ENCODE data around the gene NCL.
"Not testable (repeated sequence)": the region's sequence is repeated elsewhere in the genome, so short reads cannot be mapped to it uniquely, and the experiment has no call there.

Gene NCL

DNA sequence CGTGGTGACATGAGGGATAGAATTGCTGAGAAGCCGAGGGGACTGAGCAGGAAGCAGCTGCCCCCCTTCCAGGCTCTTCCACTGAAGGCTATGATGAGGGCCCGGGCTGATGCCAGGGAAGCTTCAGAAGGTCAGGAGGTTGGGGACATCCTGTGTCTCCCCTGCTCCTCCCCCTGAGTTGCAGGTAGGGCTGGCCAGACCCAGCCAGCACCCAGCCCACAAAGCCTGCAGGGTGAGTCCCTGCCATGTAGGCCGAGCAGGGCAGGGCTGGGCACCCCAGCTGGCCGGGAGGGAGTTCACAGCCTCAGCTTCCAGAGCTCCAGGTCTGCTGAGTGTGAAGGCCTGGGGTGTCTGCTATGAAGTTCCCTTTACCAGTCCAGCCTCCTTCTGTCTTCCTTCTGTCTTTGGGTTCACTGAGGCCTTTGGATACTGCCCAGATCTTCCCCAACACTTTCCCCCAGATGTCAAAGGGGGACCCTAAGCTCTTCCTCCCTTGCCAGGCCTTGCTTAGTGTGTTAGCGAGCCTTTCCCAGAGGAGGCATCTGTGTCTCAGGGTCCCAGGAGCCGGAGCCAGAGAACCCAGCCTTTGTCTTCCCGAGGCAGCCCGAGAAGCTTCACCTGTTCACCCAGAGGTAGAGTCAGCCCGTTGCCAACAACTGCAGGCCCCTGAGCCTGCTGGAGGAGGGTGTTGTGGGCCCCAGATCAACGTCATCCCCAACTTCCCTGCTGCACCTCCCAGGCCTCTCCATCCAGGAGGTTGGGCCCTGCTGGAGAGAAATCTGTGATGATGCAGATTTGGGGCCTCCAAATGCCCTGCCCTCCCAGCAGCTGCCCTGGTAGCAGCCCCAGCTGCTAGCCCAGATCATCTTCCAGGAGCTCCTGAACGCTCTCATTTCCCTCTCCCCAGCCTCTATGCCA, 3.6 kb upstream of the NCL start:
- no peak for DNase-seq (ENCODE audit: low read depth)

DNA sequence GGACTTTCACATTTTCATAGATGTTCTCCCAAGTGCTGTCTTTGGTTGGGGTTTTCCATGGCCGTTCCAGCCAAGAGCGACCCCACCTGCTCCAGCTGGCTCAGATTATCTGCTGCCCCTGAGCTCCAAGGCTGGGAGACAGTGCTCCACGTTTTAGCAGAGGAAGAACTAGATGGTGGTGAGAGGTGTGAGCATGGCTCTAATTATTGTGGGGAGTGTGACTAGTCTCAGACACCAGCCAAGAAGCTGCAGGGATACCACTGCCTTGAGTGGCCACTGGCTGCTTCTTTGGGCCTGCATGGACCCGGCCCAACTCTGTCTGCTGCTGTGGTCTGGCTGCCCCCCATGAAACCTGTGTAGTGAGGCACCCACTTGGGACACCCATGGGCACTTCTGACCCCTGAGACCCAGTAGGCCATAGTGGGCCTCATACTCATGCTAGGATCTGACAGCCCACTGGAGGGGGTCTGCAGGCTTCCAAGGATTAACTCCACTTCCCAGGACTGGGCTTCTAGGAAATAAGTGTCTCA, 2.8 kb upstream of the NCL start:
- no peak for DNase-seq (ENCODE audit: low read depth)

DNA sequence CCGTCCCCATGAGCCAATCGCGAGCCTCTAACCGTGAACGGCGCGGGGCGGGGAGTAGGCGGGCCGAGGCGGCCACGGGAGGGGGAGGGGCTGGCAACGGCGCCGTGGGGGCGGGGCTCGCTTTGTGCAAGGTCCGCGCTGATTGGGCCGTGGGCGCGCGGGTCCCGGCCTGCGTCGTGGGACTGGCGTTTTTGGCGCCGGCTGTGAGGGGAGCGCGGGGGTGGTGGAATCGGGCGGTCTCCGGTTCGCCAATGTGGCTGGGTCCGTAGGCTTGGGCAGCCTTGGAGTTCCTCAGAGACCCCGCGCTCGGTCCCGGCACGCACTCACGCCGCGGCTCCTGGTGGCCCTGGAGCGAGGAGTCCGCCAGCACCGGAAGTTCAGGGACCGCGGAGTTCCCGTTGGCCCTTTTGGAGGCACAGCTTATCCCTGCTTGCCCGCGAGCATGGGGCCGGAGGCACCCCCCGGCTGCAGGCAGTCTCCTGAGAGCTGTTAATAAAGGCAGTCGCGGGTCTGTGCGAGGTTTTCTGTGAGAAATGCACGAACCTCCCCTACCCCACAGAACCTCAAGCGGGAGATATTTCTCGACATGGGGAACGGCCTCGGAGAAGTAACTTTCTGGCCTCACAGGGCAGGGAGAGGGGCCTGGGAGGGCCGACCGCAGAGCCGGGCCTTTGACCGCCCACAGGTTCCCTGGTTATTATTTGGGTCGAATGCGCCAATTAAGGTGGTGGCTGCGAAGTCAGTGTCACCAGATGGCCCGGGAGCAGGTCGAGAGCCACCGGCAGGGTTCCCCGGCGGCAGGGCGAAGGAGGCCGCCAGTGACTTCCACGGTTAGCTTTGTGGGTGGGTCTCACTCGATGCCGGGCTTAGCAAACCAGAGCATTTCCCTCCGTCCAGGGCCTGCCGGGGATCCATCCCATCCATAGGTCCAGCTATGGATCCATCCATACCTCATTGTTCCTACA, 574 bp upstream of the NCL start:
- DNase-seq (ENCODE audit: low read depth): no peak

DNA sequence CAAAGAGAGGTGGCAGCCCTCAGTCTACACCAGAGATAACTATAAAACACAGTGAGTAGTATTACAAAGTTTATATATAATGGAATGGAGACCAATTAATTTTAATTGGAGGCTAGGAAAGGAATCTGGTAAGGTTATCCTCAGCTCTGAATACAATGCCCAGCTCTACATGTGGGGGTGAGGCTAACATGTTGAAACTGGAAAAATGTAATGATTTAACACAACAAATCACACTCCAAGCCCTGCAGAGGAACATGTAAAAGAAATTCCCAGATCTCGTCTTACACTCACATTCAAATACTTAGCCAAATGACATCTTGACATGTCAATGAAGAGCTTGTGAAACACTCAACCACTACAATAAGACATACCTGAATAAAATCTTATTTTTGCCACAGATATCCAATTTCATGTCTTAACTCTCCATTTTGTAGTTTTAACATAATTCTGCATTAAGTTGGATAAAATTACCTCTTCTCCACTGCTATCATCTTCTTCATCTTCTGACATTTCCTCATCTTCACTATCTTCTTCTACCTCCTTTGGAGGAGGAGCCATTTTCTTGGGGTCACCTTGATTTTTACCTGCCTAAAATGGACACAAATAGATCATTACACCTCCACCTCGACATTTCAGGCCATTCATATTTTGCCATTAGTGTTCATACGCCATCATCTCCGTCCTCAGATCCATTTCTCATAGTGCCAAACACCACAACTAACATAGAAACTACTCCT, 1.4 kb downstream of the NCL start:
- DNase-seq (ENCODE audit: low read depth): no peak

DNA sequence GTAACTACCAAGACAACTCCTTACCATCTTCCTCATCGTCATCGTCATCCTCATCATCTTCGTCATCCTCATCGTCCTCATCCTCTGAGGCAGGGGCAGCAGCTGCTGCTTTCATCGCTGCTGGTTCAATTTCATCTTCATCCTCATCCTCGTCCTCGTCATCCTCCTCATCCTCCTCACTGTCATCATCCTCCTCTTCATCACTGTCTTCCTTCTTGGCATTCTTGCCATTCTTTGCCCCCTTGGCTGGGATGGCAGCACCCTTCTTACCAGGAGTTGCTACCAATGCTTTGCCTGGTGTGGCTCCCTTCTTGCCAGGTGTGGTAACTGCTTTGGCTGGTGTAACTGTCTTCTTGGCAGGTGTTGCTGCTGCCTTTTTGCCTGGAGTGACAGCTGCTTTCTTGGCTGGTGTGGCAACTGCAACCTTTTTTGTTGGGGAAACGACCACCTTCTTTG, 2.7 kb downstream of the NCL start:
- DNase-seq (ENCODE audit: low read depth): no peak

DNA sequence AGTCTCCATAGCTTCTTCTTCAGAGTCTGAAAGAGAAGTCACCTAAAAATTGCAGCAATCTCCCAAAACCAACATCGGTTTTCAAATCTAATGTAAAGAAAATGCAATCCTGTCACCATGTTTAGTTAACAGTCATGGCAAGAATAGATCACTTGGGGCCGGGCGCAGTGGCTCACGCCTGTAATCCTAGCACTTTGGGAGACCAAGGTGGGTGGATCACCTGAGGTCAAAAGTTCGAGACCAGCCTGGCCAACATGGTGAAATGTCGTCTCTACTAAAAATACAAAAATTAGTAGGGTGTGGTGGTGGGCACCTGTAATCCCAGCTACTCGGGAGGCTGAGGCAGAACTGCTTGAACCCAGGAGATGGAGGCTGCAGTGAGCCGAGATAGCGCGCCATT, 3.4 kb downstream of the NCL start:
- not testable (repeated sequence) for DNase-seq (ENCODE audit: low read depth)

DNA sequence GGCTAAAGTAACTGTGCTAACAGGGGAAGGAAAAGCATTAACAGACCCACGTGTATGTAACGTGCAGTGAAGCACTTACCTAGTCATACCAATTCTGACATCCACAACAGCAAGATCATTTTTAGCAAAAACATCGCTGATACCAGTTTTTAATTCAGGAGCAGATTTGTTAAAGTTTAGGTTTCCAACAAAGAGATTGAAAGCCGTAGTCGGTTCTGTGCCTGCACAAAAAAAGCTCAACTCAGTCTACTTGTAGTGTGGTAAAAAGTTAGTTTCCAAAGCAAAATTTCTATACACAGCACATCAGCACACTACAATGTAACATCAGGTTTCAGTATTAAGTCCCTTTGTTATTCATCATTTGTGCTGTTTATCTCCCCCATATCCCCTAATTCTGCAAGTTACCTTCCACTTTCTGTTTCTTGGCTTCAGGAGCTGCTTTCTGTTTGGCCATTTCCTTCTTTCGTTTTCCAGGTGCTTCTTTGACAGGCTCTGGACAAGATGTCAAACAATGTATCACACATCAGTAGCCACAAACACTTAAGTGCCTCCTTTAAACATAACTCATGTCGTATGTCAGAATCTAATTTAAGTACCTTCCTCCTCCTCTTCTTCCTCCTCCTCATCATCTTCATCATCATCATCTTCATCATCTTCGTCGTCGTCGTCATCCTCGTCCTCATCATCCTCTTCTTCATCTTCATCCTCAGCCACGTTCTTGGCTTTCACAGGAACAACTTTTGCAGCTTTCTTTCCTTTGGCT, 4.0 kb downstream of the NCL start:
- DNase-seq (ENCODE audit: low read depth): no peak

DNA sequence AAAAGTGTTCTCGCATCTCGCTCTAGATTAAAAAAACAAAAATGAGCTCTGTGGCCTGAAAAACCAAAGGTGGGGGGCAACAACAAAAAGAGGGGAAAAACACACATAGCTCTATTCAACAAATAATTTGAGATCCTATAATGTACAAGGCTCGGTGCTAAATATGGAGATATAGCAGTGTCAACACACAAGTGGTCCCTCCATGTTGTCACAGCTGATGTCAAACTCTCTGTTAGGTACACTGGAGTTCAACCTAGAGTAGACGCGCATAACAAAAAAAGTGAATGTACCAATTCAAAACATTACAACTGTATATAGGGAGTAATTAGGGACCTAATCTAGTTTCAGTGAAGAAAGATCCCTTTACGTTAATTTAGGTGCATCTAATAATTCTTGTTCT, 5.9 kb downstream of the NCL start:
- no peak for DNase-seq (ENCODE audit: low read depth)

DNA sequence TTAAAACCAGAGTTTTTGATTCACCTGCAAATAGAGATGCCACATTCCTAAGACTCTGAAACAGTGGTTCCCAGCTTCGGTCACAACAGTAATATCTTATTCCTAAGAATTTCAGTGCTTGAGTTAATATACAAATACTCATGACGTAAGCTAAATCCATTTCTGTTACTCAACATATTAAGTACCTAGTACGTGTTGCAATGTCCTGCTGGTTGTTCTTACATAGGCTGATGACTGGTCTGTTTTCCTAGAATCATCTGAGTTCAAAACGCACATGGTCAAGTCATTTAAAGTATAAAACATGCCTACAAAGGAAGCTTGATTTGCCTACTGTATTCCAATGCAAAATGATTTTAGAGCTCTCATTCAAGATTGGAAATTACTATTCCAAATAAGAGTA, 7.2 kb downstream of the NCL start:
- DNase-seq (ENCODE audit: low read depth): peak; percentile 48

DNA sequence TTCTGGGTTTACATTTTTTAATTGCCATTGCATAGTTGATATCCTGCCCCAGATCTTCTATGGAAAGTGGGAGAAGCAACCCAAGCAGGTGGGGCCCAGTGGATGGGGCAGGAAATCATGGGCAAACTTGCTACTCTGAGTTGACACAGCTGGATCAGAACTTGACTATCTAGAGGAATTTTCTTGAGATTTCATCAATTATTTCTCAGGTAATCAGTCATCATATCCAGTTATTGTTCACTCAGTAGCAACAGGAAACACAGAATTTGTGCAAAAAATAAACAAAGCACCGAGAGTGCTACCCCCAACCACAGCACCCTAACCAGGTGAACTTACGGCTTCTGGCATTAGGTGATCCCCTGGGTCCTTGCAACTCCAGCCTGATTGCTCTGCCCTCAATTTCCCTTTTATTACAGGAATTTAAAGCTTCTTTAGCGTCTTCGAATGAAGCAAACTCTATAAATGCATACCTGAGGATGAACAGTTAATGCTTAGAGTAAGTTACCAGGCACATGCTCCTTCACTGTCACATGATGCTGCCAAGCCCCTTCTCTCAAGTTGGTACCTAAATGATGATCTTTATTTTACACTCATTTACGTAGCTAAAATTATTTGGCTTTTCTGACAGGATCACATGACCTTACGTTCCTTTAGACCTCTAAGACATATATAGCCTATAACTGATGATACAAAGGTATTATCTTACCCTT, 7.8 kb downstream of the NCL start:
- no peak for DNase-seq (ENCODE audit: low read depth)

DNA sequence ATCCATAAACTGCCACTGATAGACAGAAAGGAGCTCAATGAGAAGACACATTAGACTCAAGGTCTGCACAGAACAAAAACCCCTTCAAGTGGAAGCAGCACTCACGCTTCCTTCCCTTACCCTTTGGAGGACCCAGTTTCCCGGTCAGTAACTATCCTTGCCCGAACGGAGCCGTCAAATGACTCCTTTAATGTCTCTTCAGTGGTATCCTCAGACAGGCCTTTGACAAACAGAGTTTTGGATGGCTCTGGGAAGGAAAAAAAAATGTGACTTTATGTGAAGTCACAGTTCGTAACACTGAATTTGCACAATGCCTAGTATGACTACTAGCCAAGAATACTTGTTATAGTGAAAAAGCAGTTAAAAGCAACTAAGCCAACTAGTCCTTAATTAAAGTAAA, 8.4 kb downstream of the NCL start:
- DNase-seq (ENCODE audit: low read depth): no peak

DNA sequence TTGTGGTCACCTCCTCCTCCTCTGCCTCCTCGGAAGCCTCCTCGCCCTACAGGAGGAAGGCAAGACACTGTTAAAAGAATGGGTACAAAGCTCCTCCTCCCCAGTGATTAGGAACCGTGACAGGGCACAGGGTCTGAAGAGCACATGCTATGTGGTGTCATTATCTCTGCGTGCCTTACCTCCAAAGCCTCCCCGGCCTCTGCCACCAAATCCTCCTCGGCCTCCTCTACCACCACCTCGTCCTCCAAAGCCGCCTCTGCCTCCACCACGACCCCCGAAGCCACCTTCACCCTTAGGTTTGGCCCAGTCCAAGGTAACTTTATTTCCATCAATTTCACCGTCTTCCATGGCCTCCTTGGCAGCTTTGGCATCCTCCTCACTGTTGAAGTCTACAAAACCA, 9.1 kb downstream of the NCL start:
- no peak for DNase-seq (ENCODE audit: low read depth)

DNA sequence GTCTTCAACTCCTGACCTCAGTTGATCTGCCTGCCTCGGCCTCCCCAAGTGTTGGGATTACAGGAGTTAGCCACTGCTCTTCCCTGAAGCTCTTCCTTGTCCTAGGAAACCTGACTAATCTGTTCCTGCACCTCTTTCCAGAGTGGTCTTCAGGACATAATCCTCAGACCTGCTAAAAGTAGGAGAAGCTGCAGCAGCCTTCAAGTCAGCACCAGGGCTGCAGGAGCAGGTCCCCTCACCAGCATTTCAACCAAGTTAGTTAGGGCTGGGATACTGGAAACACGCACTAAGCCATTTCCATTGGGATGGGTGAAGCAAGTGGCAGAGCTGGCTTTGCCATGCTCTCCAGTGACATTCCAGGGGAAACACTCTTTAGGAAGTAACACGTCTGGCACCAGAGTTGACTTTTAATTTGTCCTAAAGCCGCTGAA, 9.9 kb downstream of the NCL start:
- no peak for DNase-seq (ENCODE audit: low read depth)

DNA sequence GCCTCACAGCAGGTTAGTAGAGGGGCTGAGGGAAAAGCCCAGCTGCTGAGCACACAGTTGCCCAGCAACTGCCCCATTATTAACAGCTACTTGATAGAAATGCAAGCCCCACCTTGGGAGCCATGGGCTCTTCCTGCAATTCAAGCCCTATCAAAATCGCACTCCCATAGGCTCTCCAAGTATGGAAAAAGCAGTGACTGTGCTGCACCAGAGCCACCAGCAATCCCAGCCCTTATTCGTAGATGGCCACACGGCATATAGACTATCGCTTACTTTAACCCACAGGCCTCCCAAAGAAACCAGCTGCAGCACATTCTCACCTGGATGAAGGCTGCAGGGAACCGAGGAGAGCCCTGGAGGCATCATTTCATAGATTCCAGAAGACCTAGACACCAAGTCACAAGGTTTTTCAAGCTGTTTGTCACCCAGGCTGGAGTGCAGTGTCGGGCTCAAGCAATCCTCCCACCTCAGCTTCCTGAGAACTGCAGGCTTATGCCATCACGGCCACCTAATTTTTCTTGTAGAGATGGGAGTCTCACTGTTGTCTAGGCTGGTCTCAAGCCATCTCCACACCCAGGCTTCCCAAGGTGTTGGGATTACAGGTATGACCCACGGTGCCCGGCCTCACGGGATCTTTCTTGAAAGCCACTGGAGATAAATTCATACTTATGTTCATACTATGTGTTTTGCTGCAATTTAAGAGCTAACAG, 11.3 kb downstream of the NCL start:
- no peak for DNase-seq (ENCODE audit: low read depth)

DNA sequence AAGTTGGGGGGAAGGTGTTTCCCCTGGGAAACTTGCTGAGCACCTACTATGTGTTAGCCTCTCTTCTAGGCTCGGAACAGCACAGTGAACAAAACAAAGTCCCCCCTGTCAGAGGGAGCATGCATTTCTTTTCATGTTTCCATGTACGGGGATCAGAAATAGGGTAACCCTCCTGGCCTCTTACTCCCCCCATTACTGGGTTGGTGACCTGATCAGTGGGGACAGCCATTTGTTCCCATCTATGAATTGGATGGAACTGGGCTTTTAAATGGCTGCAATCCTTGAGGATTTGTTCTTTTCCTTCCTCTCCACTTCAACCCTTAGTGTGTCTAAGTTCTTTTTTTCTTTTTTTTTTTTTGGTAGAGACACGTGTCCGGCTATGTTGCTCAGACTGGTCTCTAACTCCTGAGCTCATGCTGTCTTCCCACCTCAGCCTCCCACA, 13.7 kb downstream of the NCL start:
- no peak for DNase-seq (ENCODE audit: low read depth)

DNA sequence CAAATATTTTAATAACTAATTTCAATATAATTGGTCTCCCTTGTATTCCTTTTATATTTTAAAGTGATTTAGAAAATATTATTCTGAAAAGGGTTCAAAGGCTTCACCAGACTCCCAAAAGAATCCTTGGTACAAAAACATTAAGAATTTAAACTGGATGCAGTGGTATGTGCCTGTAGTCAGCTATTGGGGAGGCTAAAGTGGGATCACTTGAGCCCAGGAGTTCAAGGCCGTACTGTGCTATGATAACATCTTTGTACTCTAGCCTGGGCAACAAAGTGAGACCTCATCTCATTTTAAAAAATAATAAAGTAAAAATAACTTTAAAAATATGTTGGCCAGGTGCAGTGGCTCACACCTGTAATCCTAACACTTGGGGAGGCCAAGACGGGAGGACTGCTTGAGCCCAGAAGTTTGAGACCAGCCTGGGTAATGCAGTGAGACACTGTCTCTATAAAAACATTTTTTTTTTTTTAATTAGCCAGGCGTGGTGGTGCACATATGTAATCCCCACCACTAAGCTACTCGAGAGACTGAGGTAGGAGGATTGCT, 14.7 kb downstream of the NCL start:
- no peak for DNase-seq (ENCODE audit: low read depth)

DNA sequence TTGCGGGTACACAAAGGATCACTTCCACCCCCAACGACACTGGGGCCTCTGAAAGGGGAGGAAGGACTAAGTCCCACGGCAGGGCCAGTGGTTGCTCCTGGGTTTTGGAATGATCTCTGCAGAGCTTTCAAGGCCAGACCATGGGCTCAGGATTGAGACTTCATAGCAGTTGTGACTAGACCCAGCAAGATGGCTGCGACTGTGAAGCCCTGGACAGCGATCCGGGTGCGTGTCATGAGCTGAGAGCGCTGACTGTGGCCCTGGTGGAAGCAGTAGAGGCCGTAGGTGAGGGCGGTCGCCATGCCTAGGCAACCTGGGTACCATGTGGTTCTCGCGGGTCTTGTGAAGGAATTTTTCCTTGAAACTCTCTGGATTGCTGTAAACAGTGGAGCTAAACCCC, 27.3 kb downstream of the NCL start:
- DNase-seq (ENCODE audit: low read depth): no peak

DNA sequence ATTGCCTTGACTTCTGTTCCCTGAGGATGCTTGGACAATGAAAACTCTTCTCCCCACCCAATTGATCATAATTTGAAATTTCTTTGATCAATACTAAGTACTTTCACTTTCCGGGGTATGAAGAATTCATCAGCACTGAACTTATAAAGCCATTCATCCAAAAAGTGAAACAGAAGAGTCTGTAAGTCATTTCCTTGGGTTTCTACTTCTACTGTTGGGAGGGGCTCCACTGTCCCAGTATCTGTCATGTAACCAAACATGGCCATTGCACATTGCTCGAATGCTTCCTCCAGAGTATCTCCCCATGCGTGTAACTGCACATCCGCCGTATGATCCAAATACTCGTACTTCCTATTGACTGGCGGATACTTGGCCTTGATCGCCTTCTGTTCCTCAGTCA, 30.3 kb downstream of the NCL start:
- no peak for DNase-seq (ENCODE audit: low read depth)

DNA sequence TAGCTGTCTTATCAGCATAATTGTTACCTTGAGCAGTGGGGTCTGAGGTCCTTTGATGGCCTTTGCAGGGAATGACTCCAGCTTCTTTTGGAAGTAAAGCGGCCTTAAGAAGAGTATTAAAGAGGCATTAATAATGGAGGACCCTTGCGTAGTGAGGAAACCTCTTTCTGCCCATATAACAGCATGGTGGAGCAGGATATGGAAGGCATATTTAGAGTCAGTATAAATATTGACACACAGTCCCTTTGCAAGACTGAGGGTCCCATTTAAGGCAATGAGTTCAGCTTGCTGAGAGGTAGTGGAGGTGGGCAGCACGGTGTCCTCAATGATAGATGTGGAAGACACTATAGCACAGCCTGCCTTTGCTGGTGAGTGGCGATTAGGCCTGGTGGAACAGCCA, 32.7 kb downstream of the NCL start:
- no peak for DNase-seq (ENCODE audit: low read depth)
